Suprapubic skin (tissue), 4 donors: ENCODE measurements around the gene C21orf58. TPM values are rescaled to one million over a fixed set of nuclear protein-coding genes. Genes with fewer than 3 reads are reported as not detected.

Source experiments
- DNase-seq, 2 donors: peaks; one replicate each; pipeline ENCODE4 v3.0.0-alpha.2; 2019; ENCODE audit warnings: low spot score in 2 of 2
- H3K27ac ChIP-seq: fragments of 200-600 bp; sonication (generic); one replicate; pipeline ENCODE4 v1.5.1; 2019
- H3K27me3 ChIP-seq: fragments of 200-600 bp; sonication (generic); one replicate; pipeline ENCODE4 v1.5.1; 2019
- H3K36me3 ChIP-seq: fragments of 200-600 bp; sonication (generic); one replicate; pipeline ENCODE4 v1.5.1; 2019
- H3K4me1 ChIP-seq: fragments of 200-600 bp; sonication (generic); one replicate; pipeline ENCODE4 v1.5.1; 2019
- H3K4me3 ChIP-seq: fragments of 200-600 bp; sonication (generic); one replicate; pipeline ENCODE4 v1.5.1; 2019; ENCODE audit warnings: mild to moderate bottlenecking
- H3K9me3 ChIP-seq: fragments of 200-600 bp; sonication (generic); one replicate; pipeline ENCODE4 v1.5.1; 2019
- EP300 ChIP-seq: sonication (generic); formaldehyde crosslinking; IDR thresholded peaks from one replicate; pipeline ENCODE4 v1.6.1; 2017; ENCODE audit warnings: antibody characterized with exemption
- POLR2A ChIP-seq, 2 donors: fragments of 450-650 bp; IDR thresholded peaks; one replicate each; pipeline ENCODE4 v1.6.1; 2017; ENCODE audit warnings: antibody characterized with exemption in 2 of 2, mild to moderate bottlenecking in 2 of 2, moderate library complexity in 2 of 2
- POLR2AphosphoS5 ChIP-seq, 3 donors: sonication (generic); formaldehyde crosslinking; IDR thresholded peaks; one replicate each; pipeline ENCODE4 v1.6.1; 2017; ENCODE audit warnings: antibody characterized with exemption in 3 of 3
- WGBS: methylation state at CpG from one replicate; pipeline ENCODE4 v1.1.5; 2018; 5-methylcytosine and 5-hydroxymethylcytosine counted together
- total RNA-seq, 4 donors: library from RNA; depleted of rRNA; stranded (reverse); fragments of >200 nt; gene quantifications; one replicate each; pipeline ENCODE4 v1.1.0, GENCODE V29; 2016
- TF ChIP-seq, protein P1 (sequence below), 2 donors: fragments of 200-600 bp in 1 of 2; fragments of 450-650 bp in 1 of 2; sonication (generic) in 1 of 2; IDR thresholded peaks; one replicate each; pipeline ENCODE4 v1.5.1; 2016 to 2019; ENCODE audit warnings: antibody characterized with exemption in 2 of 2, mild to moderate bottlenecking in 1 of 2, moderate library complexity in 1 of 2

The C21orf58 gene
- total RNA-seq, 4 donors from 2014 or later, result 0.73 to 9.7 (median 3.5) TPM

DNA sequence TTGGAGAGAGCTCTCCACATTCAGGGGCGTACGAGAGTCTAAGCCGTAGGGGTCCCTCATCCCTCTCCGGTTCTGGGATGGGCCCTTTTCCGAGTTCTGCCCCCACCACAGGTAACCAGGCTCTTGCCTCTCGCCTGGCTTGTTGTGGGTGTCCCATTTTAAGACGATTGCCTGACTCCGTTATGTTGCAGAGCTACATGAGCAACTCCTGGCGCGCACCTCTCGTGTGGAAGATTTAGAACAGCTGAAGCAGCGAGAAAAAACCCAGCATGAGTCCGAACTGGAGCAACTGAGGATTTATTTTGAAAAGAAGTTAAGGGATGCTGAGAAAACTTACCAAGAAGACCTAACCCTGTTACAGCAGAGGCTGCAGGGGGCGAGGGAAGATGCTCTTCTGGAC lies 29.2 kb upstream of the C21orf58 start:
- 87% methylated on average over 12 of the region's 14 CpGs for WGBS
- Histone ChIP-seq H3K4me1 (no peaks in the 10 kb centered on the region), H3K36me3 (peaks cover 100% of the 10 kb centered on the region), H3K4me3 (no peak overlapping the region), H3K27me3 (no peaks in the 10 kb centered on the region), H3K27ac (no peak overlapping the region), H3K9me3 (no peaks in the 10 kb centered on the region)
- TF ChIP-seq POLR2A (IDR thresholded peaks at IDR 0.05) (no peak), POLR2AphosphoS5 (IDR thresholded peaks at IDR 0.05) (no peak), EP300 (no peak)
- TF ChIP-seq, protein P1, sequence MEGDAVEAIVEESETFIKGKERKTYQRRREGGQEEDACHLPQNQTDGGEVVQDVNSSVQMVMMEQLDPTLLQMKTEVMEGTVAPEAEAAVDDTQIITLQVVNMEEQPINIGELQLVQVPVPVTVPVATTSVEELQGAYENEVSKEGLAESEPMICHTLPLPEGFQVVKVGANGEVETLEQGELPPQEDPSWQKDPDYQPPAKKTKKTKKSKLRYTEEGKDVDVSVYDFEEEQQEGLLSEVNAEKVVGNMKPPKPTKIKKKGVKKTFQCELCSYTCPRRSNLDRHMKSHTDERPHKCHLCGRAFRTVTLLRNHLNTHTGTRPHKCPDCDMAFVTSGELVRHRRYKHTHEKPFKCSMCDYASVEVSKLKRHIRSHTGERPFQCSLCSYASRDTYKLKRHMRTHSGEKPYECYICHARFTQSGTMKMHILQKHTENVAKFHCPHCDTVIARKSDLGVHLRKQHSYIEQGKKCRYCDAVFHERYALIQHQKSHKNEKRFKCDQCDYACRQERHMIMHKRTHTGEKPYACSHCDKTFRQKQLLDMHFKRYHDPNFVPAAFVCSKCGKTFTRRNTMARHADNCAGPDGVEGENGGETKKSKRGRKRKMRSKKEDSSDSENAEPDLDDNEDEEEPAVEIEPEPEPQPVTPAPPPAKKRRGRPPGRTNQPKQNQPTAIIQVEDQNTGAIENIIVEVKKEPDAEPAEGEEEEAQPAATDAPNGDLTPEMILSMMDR (IDR thresholded peaks at IDR 0.05), result no peak
- DNase-seq, result no peak

DNA sequence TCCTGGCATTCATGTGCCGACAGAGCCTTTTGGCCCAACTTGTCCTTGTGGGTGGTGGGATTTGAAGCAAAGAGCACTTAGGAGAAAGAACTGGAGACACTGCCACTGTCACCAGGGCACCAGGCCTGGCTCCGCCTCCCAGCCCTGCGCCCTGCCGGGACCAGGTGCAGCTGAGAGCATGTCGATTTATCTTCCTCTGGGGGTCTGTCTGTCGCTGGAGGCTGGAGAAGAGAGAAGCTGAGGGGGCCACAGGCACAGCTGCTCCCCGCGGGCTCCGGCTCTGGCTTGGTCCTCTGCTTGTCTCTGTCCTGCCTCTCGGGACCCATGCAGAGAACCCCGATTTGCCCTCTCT lies 28.5 kb upstream of the C21orf58 start:
- 86% methylated on average over 8 of the region's 11 CpGs for WGBS
- TF ChIP-seq POLR2AphosphoS5 (IDR thresholded peaks at IDR 0.05) (no peak), POLR2A (IDR thresholded peaks at IDR 0.05) (no peak), EP300 (no peak)
- TF ChIP-seq, protein P1 (IDR thresholded peaks at IDR 0.05), result no peak
- Histone ChIP-seq H3K4me1 (no peaks in the 10 kb centered on the region), H3K36me3 (peaks cover 100% of the 10 kb centered on the region), H3K9me3 (no peaks in the 10 kb centered on the region), H3K27me3 (no peaks in the 10 kb centered on the region), H3K27ac (no peak overlapping the region), H3K4me3 (no peak overlapping the region)
- no peak for DNase-seq

DNA sequence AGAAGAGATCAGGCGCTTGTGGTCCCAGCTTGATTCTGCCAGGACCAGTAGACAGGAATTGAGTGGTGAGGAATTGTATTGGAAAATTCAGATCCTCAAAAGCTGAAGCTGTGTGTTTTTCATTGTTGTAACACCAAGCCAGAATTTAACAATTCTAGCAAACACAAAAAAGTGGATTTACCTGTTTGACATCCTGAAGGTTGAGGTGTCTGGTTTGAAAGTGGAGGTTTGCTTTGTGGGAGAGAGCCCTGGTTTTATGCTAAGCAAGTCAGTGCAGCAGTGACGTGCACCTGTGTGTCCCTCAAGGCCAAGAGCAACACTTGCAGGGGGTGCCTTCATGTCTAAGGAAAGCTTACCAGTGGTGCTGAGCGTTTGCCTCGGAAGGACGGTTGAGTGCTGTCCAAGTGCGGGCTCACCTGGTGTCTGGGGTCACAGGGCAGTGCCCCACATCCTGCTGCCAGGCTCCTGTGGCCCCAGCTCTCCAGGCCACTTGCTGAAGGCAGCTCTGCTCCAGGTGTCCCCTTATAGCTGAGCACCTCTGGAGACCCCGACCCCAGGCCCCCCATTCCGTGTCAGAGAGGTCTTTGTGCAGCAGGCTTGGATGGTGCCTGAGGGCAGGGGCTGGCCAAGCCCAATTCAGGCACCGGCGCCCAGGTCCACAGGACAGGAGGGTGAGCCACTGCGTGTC lies 27.9 kb upstream of the C21orf58 start:
- Histone ChIP-seq H3K9me3 (no peaks in the 10 kb centered on the region), H3K4me3 (no peak overlapping the region), H3K36me3 (peaks cover 100% of the 10 kb centered on the region), H3K4me1 (no peaks in the 10 kb centered on the region), H3K27me3 (no peaks in the 10 kb centered on the region), H3K27ac (no peak overlapping the region)
- WGBS, result 58% methylated on average over 5 of the region's 11 CpGs
- DNase-seq, result no peak
- TF ChIP-seq POLR2A (IDR thresholded peaks at IDR 0.05) (no peak), EP300 (no peak), POLR2AphosphoS5 (IDR thresholded peaks at IDR 0.05) (no peak)
- TF ChIP-seq, protein P1 (IDR thresholded peaks at IDR 0.05), result no peak

DNA sequence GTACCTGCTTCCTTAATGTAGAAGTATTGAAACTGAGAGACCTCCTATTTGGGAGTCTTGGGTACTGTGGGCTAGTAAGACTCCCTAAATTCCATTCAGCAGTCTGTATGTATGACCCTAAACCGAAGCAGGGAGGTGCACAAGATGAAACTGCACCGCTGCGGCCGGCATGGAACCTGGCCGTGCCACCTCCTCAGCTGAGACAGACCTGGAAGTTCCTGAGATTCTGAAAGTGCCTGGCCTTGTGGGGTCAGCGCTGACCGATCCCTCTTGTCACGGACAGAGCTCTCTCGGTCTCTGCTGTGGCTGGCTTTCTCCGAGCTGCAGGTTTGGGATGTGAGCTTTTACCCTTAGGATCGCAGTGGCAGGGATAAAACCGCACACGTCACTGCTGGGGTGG lies 27.3 kb upstream of the C21orf58 start:
- Histone ChIP-seq H3K4me1 (no peaks in the 10 kb centered on the region), H3K36me3 (peaks cover 100% of the 10 kb centered on the region), H3K27ac (no peak overlapping the region), H3K4me3 (no peak overlapping the region), H3K27me3 (no peaks in the 10 kb centered on the region), H3K9me3 (no peaks in the 10 kb centered on the region)
- TF ChIP-seq, protein P1 (IDR thresholded peaks at IDR 0.05), result no peak
- TF ChIP-seq POLR2AphosphoS5 (IDR thresholded peaks at IDR 0.05) (no peak), POLR2A (IDR thresholded peaks at IDR 0.05) (no peak), EP300 (no peak)
- no peak for DNase-seq
- 90% methylated on average over 8 of the region's 13 CpGs for WGBS

DNA sequence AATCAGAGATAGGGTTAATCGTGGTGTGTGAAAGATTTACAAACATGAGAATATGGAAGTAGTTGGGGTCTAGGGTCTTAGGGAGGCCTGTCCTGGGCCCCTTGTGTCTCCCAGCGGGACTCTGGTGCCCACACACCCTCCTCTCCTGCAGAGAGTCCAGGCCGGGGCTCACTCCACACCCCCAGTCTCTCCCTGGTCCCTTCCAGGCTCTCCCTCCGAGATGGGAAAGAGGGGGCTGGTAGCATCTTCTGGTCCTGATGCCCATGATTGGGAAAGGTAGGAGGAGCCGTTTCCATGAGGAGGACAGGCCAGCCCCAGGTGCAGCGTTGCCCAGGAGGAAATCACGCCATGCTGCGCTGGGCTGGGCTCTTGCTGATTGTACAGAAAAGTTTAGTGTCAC lies 26.9 kb upstream of the C21orf58 start:
- no peak overlapping the region for H3K27ac ChIP-seq
- no peaks in the 10 kb centered on the region for H3K27me3 ChIP-seq
- H3K36me3 ChIP-seq, result peaks cover 100% of the 10 kb centered on the region
- H3K9me3 ChIP-seq, result no peaks in the 10 kb centered on the region
- H3K4me1 ChIP-seq, result no peaks in the 10 kb centered on the region
- H3K4me3 ChIP-seq, result no peak overlapping the region
- WGBS, result 90% methylated on average over 7 of the region's 8 CpGs
- TF ChIP-seq, protein P1 (IDR thresholded peaks at IDR 0.05), result no peak
- no peak for TF ChIP-seq POLR2AphosphoS5 (IDR thresholded peaks at IDR 0.05)
- TF ChIP-seq POLR2A (IDR thresholded peaks at IDR 0.05), result no peak
- TF ChIP-seq EP300, result no peak
- no peak for DNase-seq
